Cardiac muscle cell (in vitro differentiated cells and primary cell): ENCODE results near the gene C2orf80. TPM values are rescaled to one million over a fixed set of nuclear protein-coding genes. Genes with fewer than 3 reads are reported as not detected.

Experiments used
- DNase-seq, 2 donors: peaks; one replicate each; pipeline versions ENCODE4 v3.0.0 to v3.0.0-alpha.2; 2010 to 2017; ENCODE audit warnings: low read depth in 1 of 2, low spot score in 1 of 2
- H3K27ac ChIP-seq: fragments of 200-600 bp; sonication (generic); 2 replicates; pipeline ENCODE4 v1.5.1; 2016
- H3K27me3 ChIP-seq: fragments of 200-600 bp; sonication (generic); 2 replicates; pipeline ENCODE4 v1.6.0; 2016; ENCODE audit warnings: control low read depth
- H3K36me3 ChIP-seq: fragments of 200-600 bp; sonication (generic); 2 replicates; pipeline ENCODE4 v1.5.1; 2016; ENCODE audit warnings: control low read depth
- H3K4me1 ChIP-seq: fragments of 200-600 bp; sonication (generic); 2 replicates; pipeline ENCODE4 v1.8.1; 2017; ENCODE audit warnings: low read depth, mild to moderate bottlenecking, mixed run types
- H3K4me3 ChIP-seq: fragments of 200-600 bp; sonication (generic); 2 replicates; pipeline ENCODE4 v1.5.1; 2016; ENCODE audit warnings: mild to moderate bottlenecking
- H3K9me3 ChIP-seq: fragments of 200-600 bp; sonication (generic); 2 replicates; pipeline ENCODE4 v1.5.1; 2017; ENCODE audit warnings: low read depth, mild to moderate bottlenecking, control low read depth
- CTCF ChIP-seq: IDR thresholded peaks from 2 replicates; pipeline ENCODE4 v1.5.1; 2012; ENCODE audit warnings: low read depth, mild to moderate bottlenecking, low read length
- polyA plus RNA-seq: library from polyadenylated mRNA; unstranded; fragments of >200 nt; fragmentation: Nextera tagmentation; extraction: Ambion mirVana; gene quantifications from 2 replicates; pipeline ENCODE4 v1.2.1, GENCODE V29; 2016
- total RNA-seq: library from RNA; depleted of rRNA; stranded (reverse); fragments of >200 nt; gene quantifications from 2 replicates; pipeline ENCODE4 v1.2.3, GENCODE V29; 2016

The C2orf80 gene
- total and polyA plus RNA-seq, 2 experiments from 2014 or later = not detected

GRCh38 chr2:208147759-208148158 is 42.1 kb downstream of the C2orf80 start:
- H3K4me1 ChIP-seq = no peaks in the 10 kb centered on the region
- H3K4me3 ChIP-seq = no peak overlapping the region
- no peak for TF ChIP-seq CTCF

GRCh38 chr2:208147008-208147407 is 42.8 kb downstream of the C2orf80 start:
- Histone ChIP-seq H3K36me3 (no peaks in the 10 kb centered on the region), H3K4me1 (no peaks in the 10 kb centered on the region), H3K9me3 (no peaks in the 10 kb centered on the region), H3K27ac (no peak overlapping the region), H3K4me3 (no peak overlapping the region), H3K27me3 (no peaks in the 10 kb centered on the region)
- no peak for DNase-seq
- TF ChIP-seq CTCF = no peak

More at GRCh38 chr2:208147759-208148158, 42.1 kb downstream of the C2orf80 start:
- no peaks in the 10 kb centered on the region for H3K27me3 ChIP-seq
- no peaks in the 10 kb centered on the region for H3K9me3 ChIP-seq
- H3K27ac ChIP-seq = no peak overlapping the region
- H3K36me3 ChIP-seq = no peaks in the 10 kb centered on the region
- no peak for DNase-seq

GRCh38 chr2:208146006-208146405 is 43.8 kb downstream of the C2orf80 start, which contains the start of gene CRYGB:
TSS of gene CRYGB (minus strand) at chr2:208146158. CDS start at chr2:208146120, 38 bp downstream.
- Histone ChIP-seq H3K4me1 (no peaks in the 10 kb centered on the region), H3K4me3 (no peak within 1 kb of the TSS), H3K27ac (no peak within 1 kb of the TSS), H3K27me3 (no peaks in the 10 kb centered on the region), H3K9me3 (no peaks in the 10 kb centered on the region), H3K36me3 (no peaks in the 10 kb centered on the region)
- no peak for DNase-seq
- TF ChIP-seq CTCF = no peak

- TF ChIP-seq CTCF = no peak
- no peak overlapping the region for H3K4me3 ChIP-seq
- no peaks in the 10 kb centered on the region for H3K27me3 ChIP-seq
- H3K4me1 ChIP-seq = no peaks in the 10 kb centered on the region
- DNase-seq = no peak
- H3K36me3 ChIP-seq = no peaks in the 10 kb centered on the region
- H3K9me3 ChIP-seq = no peaks in the 10 kb centered on the region
- no peak overlapping the region for H3K27ac ChIP-seq
Measured at GRCh38 chr2:208142925-208143799, 46.7 kb downstream of the C2orf80 start.

- no peak overlapping the region for H3K27ac ChIP-seq
- H3K36me3 ChIP-seq = no peaks in the 10 kb centered on the region
- DNase-seq = peak in 1 of 2 donors; percentile 12
- no peaks in the 10 kb centered on the region for H3K27me3 ChIP-seq
- no peaks in the 10 kb centered on the region for H3K9me3 ChIP-seq
- H3K4me1 ChIP-seq = no peaks in the 10 kb centered on the region
- no peak for TF ChIP-seq CTCF
- H3K4me3 ChIP-seq = no peak overlapping the region
Measured at GRCh38 chr2:208142240-208142924, 47.4 kb downstream of the C2orf80 start.
